Choroid plexus epithelial cell (primary cell): Measurements from ENCODE around the gene SERP2.

Experiments
- DNase-seq: peaks from one replicate; pipeline ENCODE4 v3.0.0-alpha.2; 2010; ENCODE audit warnings: low read depth
- H3K4me3 ChIP-seq: 2 replicates; pipeline ENCODE4 v1.5.1; 2011; ENCODE audit warnings: low read depth, mild to moderate bottlenecking, control low read depth, low read length, moderate library complexity
- CTCF ChIP-seq: conservative IDR thresholded peaks from 2 replicates; pipeline ENCODE4 v1.5.1; 2011; ENCODE audit warnings: low read depth, mild to moderate bottlenecking, control low read depth, inconsistent platforms, low read length, moderate library complexity

Gene SERP2

GRCh38 chr13:44386913-44387556 lies 13.4 kb downstream of the SERP2 start:
- no peak overlapping the region for H3K4me3 ChIP-seq
- TF ChIP-seq CTCF = no peak
- peak; percentile 35 for DNase-seq

GRCh38 chr13:44388427-44389059 lies 14.9 kb downstream of the SERP2 start:
- TF ChIP-seq CTCF = no peak
- H3K4me3 ChIP-seq = no peak overlapping the region
- DNase-seq = no peak

- TF ChIP-seq CTCF = no peak
- DNase-seq = no peak
- H3K4me3 ChIP-seq = no peak overlapping the region
Observed at GRCh38 chr13:44389060-44389666, 15.5 kb downstream of the SERP2 start.

GRCh38 chr13:44389876-44390275 lies 16.3 kb downstream of the SERP2 start:
- no peak for TF ChIP-seq CTCF
- DNase-seq = no peak

GRCh38 chr13:44393391-44393790 lies 19.8 kb downstream of the SERP2 start:
- no peak overlapping the region for H3K4me3 ChIP-seq
- peak; percentile 52 for DNase-seq
- TF ChIP-seq CTCF = no peak

More at GRCh38 chr13:44389876-44390275, 16.3 kb downstream of the SERP2 start:
- no peak overlapping the region for H3K4me3 ChIP-seq

- TF ChIP-seq CTCF = no peak
- H3K4me3 ChIP-seq = no peak overlapping the region
- DNase-seq = no peak
Observed at GRCh38 chr13:44394658-44395057, 21.0 kb downstream of the SERP2 start.
